Coronary artery (tissue), 2 donors: ENCODE measurements around the gene PEPD.

Experiments used
- DNase-seq: peaks from one replicate; pipeline ENCODE4 v3.0.0-alpha.2; 2017; ENCODE audit warnings: low spot score
- H3K27ac ChIP-seq, 2 donors: fragments of 200-600 bp; sonication (generic); one replicate each; pipeline ENCODE4 v1.5.1; 2016 to 2019
- H3K4me3 ChIP-seq: fragments of 200-600 bp; sonication (generic); 2 replicates; pipeline ENCODE4 v1.5.1; 2016; ENCODE audit warnings: mild to moderate bottlenecking, moderate library complexity
- CTCF ChIP-seq: fragments of 200-600 bp; sonication (generic); IDR thresholded peaks from one replicate; pipeline ENCODE4 v1.5.1; 2019; ENCODE audit warnings: antibody characterized with exemption

PEPD gene

GRCh38 chr19:33512580-33513137 is 8.9 kb downstream of the PEPD start:
- no peak overlapping the region for H3K4me3 ChIP-seq
- TF ChIP-seq CTCF, result no peak
- DNase-seq, result no peak
- H3K27ac ChIP-seq, result no peak overlapping the region

GRCh38 chr19:33512021-33512420 is 9.6 kb downstream of the PEPD start:
- DNase-seq, result no peak
- TF ChIP-seq CTCF, result no peak
- Histone ChIP-seq H3K27ac (no peak overlapping the region), H3K4me3 (no peak overlapping the region)

GRCh38 chr19:33511346-33511745 is 10.2 kb downstream of the PEPD start:
- no peak for TF ChIP-seq CTCF
- no peak for DNase-seq
- Histone ChIP-seq H3K27ac (no peak overlapping the region), H3K4me3 (no peak overlapping the region)

GRCh38 chr19:33510462-33511194 is 11.0 kb downstream of the PEPD start:
- TF ChIP-seq CTCF, result no peak
- Histone ChIP-seq H3K27ac (no peak overlapping the region), H3K4me3 (no peak overlapping the region)
- DNase-seq, result no peak

GRCh38 chr19:33509774-33510173 is 11.8 kb downstream of the PEPD start:
- no peak overlapping the region for H3K4me3 ChIP-seq
- no peak for DNase-seq
- TF ChIP-seq CTCF, result no peak
- no peak overlapping the region for H3K27ac ChIP-seq

GRCh38 chr19:33508941-33509614 is 12.5 kb downstream of the PEPD start:
- no peak overlapping the region for H3K4me3 ChIP-seq
- DNase-seq, result no peak
- no peak overlapping the region for H3K27ac ChIP-seq

More at GRCh38 chr19:33508941-33509614, 12.5 kb downstream of the PEPD start:
- no peak for TF ChIP-seq CTCF
